GM23338 (cell line): Measurements from ENCODE around the gene ZNF804A.

Experiments
- CREB1 ChIP-seq: fragments of 250-450 bp; sonication (Bioruptor Pico); IDR thresholded peaks from 2 replicates; pipeline ENCODE4 v1.5.0; 2020; ENCODE audit warnings: low read depth, mild to moderate bottlenecking, moderate library complexity
- CTCF ChIP-seq, 2 experiments: fragments of 200-600 bp in 1 of 2; sonication (generic) in 1 of 2; conservative IDR thresholded peaks; 2 replicates each; pipeline versions ENCODE4 v1.5.1 to v1.6.1; 2016 to 2017; ENCODE audit warnings: antibody characterized with exemption in 2 of 2, low read depth in 2 of 2, mild to moderate bottlenecking in 2 of 2, moderate library complexity in 1 of 2
- EZH2 ChIP-seq: fragments of 200-600 bp; sonication (generic); IDR thresholded peaks from one replicate; pipeline ENCODE4 v1.8.0; 2017; ENCODE audit warnings: antibody characterized with exemption, mild to moderate bottlenecking, low read depth; ENCODE audit not compliant: unreplicated experiment
- EZH2phosphoT487 ChIP-seq: fragments of 200-600 bp; sonication (generic); IDR thresholded peaks from one replicate; pipeline ENCODE4 v1.8.1; 2018; ENCODE audit warnings: antibody characterized with exemption; ENCODE audit not compliant: unreplicated experiment
- JUNB ChIP-seq: IDR thresholded peaks from one replicate; pipeline ENCODE4 v1.6.1; 2016; ENCODE audit warnings: antibody characterized with exemption; ENCODE audit not compliant: unreplicated experiment
- NANOG ChIP-seq: IDR thresholded peaks from 2 replicates; pipeline ENCODE4 v1.6.1; 2016; ENCODE audit warnings: antibody characterized with exemption, borderline replicate concordance
- POLR2AphosphoS5 ChIP-seq: IDR thresholded peaks from 2 replicates; pipeline ENCODE4 v1.6.1; 2016; ENCODE audit warnings: antibody characterized with exemption, low read depth
- STAT1 ChIP-seq: IDR thresholded peaks from one replicate; pipeline ENCODE4 v1.6.1; 2016; ENCODE audit warnings: antibody characterized with exemption; ENCODE audit not compliant: unreplicated experiment
- ZNF114 ChIP-seq: fragments of 250-450 bp; sonication (Bioruptor Pico); IDR thresholded peaks from 2 replicates; pipeline ENCODE4 v1.5.0; 2020; ENCODE audit warnings: mild to moderate bottlenecking, moderate library complexity
- ZNF331 ChIP-seq: fragments of 250-450 bp; sonication (Bioruptor Pico); IDR thresholded peaks from 2 replicates; pipeline ENCODE4 v1.5.0; 2020; ENCODE audit warnings: low read depth, mild to moderate bottlenecking, moderate library complexity
- TF ChIP-seq, protein P1 (sequence below): IDR thresholded peaks from one replicate; pipeline ENCODE4 v1.6.1; 2018; ENCODE audit warnings: antibody characterized with exemption; ENCODE audit not compliant: unreplicated experiment
- TF ChIP-seq, protein P2 (sequence below): IDR thresholded peaks from 2 replicates; pipeline ENCODE4 v1.6.1; 2016; ENCODE audit warnings: antibody characterized with exemption

DNA sequence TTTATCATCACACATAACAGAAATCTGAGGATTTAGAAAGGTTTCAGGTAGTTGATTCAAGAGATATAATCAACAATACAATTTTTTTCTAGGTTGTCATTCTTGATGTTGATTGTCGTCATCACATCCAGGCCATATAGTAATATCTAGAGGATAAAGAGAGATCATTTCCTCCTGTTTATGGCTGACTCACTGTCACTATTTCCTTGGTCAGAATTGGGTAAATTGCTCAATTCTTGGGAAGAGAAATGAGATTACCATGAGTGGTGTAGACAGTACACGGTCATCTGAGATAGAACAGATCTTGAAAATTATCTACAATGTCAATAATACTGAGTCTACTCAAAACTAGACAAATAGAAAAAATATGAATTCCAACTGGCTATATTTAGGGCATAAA lies 78.8 kb downstream of the ZNF804A start:
- TF ChIP-seq CTCF (conservative IDR thresholded peaks at IDR 0.05; ENCODE audit: low read depth in 2 of 2) (no peak), EZH2 (no peak), CREB1 (CRISPR knock-in tag) (no peak), POLR2AphosphoS5 (no peak), ZNF114 (CRISPR knock-in tag) (no peak), JUNB (no peak), STAT1 (no peak), EZH2phosphoT487 (no peak), NANOG (no peak), ZNF331 (CRISPR knock-in tag) (no peak)
- TF ChIP-seq, protein P1, sequence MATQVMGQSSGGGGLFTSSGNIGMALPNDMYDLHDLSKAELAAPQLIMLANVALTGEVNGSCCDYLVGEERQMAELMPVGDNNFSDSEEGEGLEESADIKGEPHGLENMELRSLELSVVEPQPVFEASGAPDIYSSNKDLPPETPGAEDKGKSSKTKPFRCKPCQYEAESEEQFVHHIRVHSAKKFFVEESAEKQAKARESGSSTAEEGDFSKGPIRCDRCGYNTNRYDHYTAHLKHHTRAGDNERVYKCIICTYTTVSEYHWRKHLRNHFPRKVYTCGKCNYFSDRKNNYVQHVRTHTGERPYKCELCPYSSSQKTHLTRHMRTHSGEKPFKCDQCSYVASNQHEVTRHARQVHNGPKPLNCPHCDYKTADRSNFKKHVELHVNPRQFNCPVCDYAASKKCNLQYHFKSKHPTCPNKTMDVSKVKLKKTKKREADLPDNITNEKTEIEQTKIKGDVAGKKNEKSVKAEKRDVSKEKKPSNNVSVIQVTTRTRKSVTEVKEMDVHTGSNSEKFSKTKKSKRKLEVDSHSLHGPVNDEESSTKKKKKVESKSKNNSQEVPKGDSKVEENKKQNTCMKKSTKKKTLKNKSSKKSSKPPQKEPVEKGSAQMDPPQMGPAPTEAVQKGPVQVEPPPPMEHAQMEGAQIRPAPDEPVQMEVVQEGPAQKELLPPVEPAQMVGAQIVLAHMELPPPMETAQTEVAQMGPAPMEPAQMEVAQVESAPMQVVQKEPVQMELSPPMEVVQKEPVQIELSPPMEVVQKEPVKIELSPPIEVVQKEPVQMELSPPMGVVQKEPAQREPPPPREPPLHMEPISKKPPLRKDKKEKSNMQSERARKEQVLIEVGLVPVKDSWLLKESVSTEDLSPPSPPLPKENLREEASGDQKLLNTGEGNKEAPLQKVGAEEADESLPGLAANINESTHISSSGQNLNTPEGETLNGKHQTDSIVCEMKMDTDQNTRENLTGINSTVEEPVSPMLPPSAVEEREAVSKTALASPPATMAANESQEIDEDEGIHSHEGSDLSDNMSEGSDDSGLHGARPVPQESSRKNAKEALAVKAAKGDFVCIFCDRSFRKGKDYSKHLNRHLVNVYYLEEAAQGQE, result no peak
- TF ChIP-seq, protein P2, sequence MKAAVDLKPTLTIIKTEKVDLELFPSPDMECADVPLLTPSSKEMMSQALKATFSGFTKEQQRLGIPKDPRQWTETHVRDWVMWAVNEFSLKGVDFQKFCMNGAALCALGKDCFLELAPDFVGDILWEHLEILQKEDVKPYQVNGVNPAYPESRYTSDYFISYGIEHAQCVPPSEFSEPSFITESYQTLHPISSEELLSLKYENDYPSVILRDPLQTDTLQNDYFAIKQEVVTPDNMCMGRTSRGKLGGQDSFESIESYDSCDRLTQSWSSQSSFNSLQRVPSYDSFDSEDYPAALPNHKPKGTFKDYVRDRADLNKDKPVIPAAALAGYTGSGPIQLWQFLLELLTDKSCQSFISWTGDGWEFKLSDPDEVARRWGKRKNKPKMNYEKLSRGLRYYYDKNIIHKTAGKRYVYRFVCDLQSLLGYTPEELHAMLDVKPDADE, result no peak
